ENCODE results near the gene VCX. TPM values are rescaled to one million over a fixed set of nuclear protein-coding genes. Genes with fewer than 3 reads are reported as not detected.

The VCX gene
- total and polyA plus RNA-seq, 9 of the 15 experiments (the other 6 are each of a cell fraction or from before 2014, with no cell fraction given) = 0.83 to 35.3 (median 9.5) TPM

DNA sequence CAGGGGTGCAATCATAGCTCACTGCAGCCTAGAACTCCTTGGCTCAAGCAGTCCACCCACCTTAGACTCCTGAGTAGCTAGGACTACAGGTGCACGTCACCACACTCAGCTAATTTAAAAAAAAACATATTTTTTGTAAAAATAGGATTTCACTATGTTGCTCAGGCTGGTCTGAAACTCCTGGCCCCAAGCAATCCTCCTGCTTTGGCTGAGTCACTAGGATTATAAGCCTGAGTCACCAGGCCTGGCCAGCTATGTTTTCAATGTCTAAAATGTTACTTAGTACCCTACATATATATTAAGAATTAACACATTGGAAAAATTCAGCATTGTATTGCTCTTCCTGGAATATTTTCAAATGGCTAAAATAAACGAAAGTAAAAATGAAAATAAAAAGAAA is 46.7 kb downstream of the VCX start (continued):
- TF ChIP-seq, protein P1, sequence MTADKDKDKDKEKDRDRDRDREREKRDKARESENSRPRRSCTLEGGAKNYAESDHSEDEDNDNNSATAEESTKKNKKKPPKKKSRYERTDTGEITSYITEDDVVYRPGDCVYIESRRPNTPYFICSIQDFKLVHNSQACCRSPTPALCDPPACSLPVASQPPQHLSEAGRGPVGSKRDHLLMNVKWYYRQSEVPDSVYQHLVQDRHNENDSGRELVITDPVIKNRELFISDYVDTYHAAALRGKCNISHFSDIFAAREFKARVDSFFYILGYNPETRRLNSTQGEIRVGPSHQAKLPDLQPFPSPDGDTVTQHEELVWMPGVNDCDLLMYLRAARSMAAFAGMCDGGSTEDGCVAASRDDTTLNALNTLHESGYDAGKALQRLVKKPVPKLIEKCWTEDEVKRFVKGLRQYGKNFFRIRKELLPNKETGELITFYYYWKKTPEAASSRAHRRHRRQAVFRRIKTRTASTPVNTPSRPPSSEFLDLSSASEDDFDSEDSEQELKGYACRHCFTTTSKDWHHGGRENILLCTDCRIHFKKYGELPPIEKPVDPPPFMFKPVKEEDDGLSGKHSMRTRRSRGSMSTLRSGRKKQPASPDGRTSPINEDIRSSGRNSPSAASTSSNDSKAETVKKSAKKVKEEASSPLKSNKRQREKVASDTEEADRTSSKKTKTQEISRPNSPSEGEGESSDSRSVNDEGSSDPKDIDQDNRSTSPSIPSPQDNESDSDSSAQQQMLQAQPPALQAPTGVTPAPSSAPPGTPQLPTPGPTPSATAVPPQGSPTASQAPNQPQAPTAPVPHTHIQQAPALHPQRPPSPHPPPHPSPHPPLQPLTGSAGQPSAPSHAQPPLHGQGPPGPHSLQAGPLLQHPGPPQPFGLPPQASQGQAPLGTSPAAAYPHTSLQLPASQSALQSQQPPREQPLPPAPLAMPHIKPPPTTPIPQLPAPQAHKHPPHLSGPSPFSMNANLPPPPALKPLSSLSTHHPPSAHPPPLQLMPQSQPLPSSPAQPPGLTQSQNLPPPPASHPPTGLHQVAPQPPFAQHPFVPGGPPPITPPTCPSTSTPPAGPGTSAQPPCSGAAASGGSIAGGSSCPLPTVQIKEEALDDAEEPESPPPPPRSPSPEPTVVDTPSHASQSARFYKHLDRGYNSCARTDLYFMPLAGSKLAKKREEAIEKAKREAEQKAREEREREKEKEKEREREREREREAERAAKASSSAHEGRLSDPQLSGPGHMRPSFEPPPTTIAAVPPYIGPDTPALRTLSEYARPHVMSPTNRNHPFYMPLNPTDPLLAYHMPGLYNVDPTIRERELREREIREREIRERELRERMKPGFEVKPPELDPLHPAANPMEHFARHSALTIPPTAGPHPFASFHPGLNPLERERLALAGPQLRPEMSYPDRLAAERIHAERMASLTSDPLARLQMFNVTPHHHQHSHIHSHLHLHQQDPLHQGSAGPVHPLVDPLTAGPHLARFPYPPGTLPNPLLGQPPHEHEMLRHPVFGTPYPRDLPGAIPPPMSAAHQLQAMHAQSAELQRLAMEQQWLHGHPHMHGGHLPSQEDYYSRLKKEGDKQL (CRISPR knock-in tag; IDR thresholded peaks at IDR 0.05; ENCODE audit: borderline replicate concordance) = no peak
- TF ChIP-seq, protein P2, sequence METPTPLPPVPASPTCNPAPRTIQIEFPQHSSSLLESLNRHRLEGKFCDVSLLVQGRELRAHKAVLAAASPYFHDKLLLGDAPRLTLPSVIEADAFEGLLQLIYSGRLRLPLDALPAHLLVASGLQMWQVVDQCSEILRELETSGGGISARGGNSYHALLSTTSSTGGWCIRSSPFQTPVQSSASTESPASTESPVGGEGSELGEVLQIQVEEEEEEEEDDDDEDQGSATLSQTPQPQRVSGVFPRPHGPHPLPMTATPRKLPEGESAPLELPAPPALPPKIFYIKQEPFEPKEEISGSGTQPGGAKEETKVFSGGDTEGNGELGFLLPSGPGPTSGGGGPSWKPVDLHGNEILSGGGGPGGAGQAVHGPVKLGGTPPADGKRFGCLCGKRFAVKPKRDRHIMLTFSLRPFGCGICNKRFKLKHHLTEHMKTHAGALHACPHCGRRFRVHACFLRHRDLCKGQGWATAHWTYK (CRISPR knock-in tag; IDR thresholded peaks at IDR 0.05) = no peak
- TF ChIP-seq, protein P3, sequence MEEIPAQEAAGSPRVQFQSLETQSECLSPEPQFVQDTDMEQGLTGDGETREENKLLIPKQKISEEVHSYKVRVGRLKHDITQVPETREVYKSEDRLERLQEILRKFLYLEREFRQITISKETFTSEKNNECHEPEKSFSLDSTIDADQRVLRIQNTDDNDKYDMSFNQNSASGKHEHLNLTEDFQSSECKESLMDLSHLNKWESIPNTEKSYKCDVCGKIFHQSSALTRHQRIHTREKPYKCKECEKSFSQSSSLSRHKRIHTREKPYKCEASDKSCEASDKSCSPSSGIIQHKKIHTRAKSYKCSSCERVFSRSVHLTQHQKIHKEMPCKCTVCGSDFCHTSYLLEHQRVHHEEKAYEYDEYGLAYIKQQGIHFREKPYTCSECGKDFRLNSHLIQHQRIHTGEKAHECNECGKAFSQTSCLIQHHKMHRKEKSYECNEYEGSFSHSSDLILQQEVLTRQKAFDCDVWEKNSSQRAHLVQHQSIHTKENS (CRISPR knock-in tag; IDR thresholded peaks at IDR 0.05) = no peak
- TF ChIP-seq RFX5 (IDR thresholded peaks at IDR 0.05; ENCODE audit: low read depth, low read length) = no peak

Measured in K562 (cell line).